ENCODE data around the gene TLE3. TPM values are rescaled to one million over a fixed set of nuclear protein-coding genes. Genes with fewer than 3 reads are reported as not detected.

The TLE3 gene
- total and polyA plus RNA-seq, 2 donors (not counting 1 experiment from before 2014, with no cell fraction given) = 14.6 to 16.5 TPM

DNA sequence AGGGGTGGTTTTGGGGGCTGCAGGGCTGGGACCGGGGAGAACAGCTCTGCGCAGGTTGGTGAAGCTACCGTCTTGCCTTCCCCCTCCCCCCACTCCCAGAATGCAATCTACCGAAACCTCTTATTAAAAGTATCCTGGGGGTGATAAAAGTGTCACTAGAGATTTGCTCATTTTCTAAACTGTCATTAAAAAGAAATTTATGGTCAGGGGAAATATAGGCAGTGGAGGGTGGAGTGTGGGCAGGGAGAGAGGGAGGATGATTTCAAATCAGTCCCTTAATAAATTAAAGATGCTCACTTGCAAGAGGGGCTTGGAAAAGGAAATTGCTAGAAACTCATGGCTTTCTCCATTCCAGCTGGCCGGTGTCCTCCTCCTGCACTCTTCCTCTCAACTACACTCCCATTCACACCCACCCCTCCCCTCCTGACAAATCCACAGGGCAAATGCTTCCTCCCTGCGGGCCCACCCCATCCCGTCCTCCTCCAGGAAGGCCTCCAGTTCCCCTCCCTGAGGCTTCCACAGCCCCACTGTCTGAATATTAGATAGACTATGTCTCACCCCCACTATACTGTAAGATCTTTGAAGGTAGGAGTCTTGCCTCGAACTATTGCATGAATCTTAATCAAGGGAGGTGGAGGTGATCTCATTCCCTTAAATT, 83.9 kb downstream of the TLE3 start:
- peaks cover 18% of the 10 kb centered on the region for H3K27me3 ChIP-seq (ENCODE audit: control insufficient read depth, insufficient read depth, low read length)
- no peak overlapping the region for H3K9ac ChIP-seq (ENCODE audit: insufficient read depth, low read length)
- H3K79me2 ChIP-seq (ENCODE audit: control insufficient read depth, insufficient read depth, low read length) = no peaks in the 10 kb centered on the region
- no peak for TF ChIP-seq EZH2 (IDR thresholded peaks at IDR 0.05; ENCODE audit: low read length, missing control alignments)
- TF ChIP-seq, protein P1, sequence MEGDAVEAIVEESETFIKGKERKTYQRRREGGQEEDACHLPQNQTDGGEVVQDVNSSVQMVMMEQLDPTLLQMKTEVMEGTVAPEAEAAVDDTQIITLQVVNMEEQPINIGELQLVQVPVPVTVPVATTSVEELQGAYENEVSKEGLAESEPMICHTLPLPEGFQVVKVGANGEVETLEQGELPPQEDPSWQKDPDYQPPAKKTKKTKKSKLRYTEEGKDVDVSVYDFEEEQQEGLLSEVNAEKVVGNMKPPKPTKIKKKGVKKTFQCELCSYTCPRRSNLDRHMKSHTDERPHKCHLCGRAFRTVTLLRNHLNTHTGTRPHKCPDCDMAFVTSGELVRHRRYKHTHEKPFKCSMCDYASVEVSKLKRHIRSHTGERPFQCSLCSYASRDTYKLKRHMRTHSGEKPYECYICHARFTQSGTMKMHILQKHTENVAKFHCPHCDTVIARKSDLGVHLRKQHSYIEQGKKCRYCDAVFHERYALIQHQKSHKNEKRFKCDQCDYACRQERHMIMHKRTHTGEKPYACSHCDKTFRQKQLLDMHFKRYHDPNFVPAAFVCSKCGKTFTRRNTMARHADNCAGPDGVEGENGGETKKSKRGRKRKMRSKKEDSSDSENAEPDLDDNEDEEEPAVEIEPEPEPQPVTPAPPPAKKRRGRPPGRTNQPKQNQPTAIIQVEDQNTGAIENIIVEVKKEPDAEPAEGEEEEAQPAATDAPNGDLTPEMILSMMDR (conservative IDR thresholded peaks at IDR 0.05 in 1 of 2, IDR thresholded peaks at IDR 0.05 in 1 of 2; ENCODE audit: low read depth in 1 of 2, low read length in 2 of 2) = no peak
- no peaks in the 10 kb centered on the region for H4K20me1 ChIP-seq (ENCODE audit: control insufficient read depth, extremely low read depth, insufficient read depth, low read length)
- H3K36me3 ChIP-seq (ENCODE audit: control insufficient read depth, insufficient read depth, low read length) = no peaks in the 10 kb centered on the region
- no peaks in the 10 kb centered on the region for H3K9me3 ChIP-seq (ENCODE audit: control insufficient read depth, insufficient read depth, low read depth, low read length)
- no peak for DNase-seq (ENCODE audit: low read depth in 2 of 2)
- H3K4me2 ChIP-seq (ENCODE audit: extremely low read depth, insufficient read depth, low read length) = no peak overlapping the region
- no peak overlapping the region for H2AFZ ChIP-seq (ENCODE audit: low read length)
- no peak overlapping the region for H3K4me3 ChIP-seq (replicated peaks in 1 of 4; ENCODE audit: control extremely low read depth in 1 of 4, insufficient read depth in 1 of 4, low read depth in 3 of 4, low read length in 4 of 4)
- H3K4me1 ChIP-seq (ENCODE audit: control insufficient read depth, extremely low read depth, insufficient read depth, low read length) = no peaks in the 10 kb centered on the region
- no peak overlapping the region for H3K27ac ChIP-seq (ENCODE audit: insufficient read depth, low read length)

DNA sequence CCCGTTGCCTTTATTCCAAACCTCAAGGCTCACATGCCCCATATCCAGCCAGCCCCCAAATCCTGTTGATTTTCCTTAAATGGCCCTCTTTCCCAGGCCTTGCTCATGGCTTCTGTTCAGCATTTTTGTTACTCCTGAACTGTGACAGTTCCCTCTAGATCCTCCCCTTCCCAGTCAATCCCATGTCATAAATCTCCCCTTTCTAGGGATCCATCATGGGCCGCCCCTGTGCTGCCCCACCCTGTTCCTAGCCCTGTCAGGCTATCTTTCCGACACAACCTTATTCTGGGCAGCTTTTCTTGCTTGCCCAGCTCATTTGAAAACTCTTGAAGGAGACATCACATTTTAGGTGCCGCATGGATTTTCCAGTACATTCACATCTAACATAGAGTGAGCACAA, 84.8 kb downstream of the TLE3 start:
- Histone ChIP-seq H3K27ac (ENCODE audit: insufficient read depth, low read length) (no peak overlapping the region), H3K27me3 (ENCODE audit: control insufficient read depth, insufficient read depth, low read length) (peaks cover 19% of the 10 kb centered on the region), H3K9ac (ENCODE audit: insufficient read depth, low read length) (no peak overlapping the region), H3K36me3 (ENCODE audit: control insufficient read depth, insufficient read depth, low read length) (no peaks in the 10 kb centered on the region), H2AFZ (ENCODE audit: low read length) (no peak overlapping the region), H3K4me2 (ENCODE audit: extremely low read depth, insufficient read depth, low read length) (no peak overlapping the region), H4K20me1 (ENCODE audit: control insufficient read depth, extremely low read depth, insufficient read depth, low read length) (no peaks in the 10 kb centered on the region), H3K9me3 (ENCODE audit: control insufficient read depth, insufficient read depth, low read depth, low read length) (no peaks in the 10 kb centered on the region), H3K4me1 (ENCODE audit: control insufficient read depth, extremely low read depth, insufficient read depth, low read length) (no peaks in the 10 kb centered on the region), H3K4me3 (replicated peaks in 1 of 4; ENCODE audit: control extremely low read depth in 1 of 4, insufficient read depth in 1 of 4, low read depth in 3 of 4, low read length in 4 of 4) (no peak overlapping the region), H3K79me2 (ENCODE audit: control insufficient read depth, insufficient read depth, low read length) (no peaks in the 10 kb centered on the region)
- TF ChIP-seq EZH2 (IDR thresholded peaks at IDR 0.05; ENCODE audit: low read length, missing control alignments) = no peak
- TF ChIP-seq, protein P1 (conservative IDR thresholded peaks at IDR 0.05 in 1 of 2, IDR thresholded peaks at IDR 0.05 in 1 of 2; ENCODE audit: low read depth in 1 of 2, low read length in 2 of 2) = no peak
- DNase-seq (ENCODE audit: low read depth in 2 of 2) = no peak

GRCh38 chr15:70008697-70009290, 88.9 kb downstream of the TLE3 start:
- Histone ChIP-seq H2AFZ (ENCODE audit: low read length) (no peak overlapping the region), H3K4me1 (ENCODE audit: control insufficient read depth, extremely low read depth, insufficient read depth, low read length) (no peaks in the 10 kb centered on the region), H4K20me1 (ENCODE audit: control insufficient read depth, extremely low read depth, insufficient read depth, low read length) (no peaks in the 10 kb centered on the region), H3K36me3 (ENCODE audit: control insufficient read depth, insufficient read depth, low read length) (no peaks in the 10 kb centered on the region), H3K4me2 (ENCODE audit: extremely low read depth, insufficient read depth, low read length) (no peak overlapping the region), H3K27ac (ENCODE audit: insufficient read depth, low read length) (no peak overlapping the region), H3K27me3 (ENCODE audit: control insufficient read depth, insufficient read depth, low read length) (peaks cover 17% of the 10 kb centered on the region), H3K9ac (ENCODE audit: insufficient read depth, low read length) (no peak overlapping the region), H3K79me2 (ENCODE audit: control insufficient read depth, insufficient read depth, low read length) (no peaks in the 10 kb centered on the region), H3K4me3 (replicated peaks in 1 of 4; ENCODE audit: control extremely low read depth in 1 of 4, insufficient read depth in 1 of 4, low read depth in 3 of 4, low read length in 4 of 4) (no peak overlapping the region), H3K9me3 (ENCODE audit: control insufficient read depth, insufficient read depth, low read depth, low read length) (no peaks in the 10 kb centered on the region)
- TF ChIP-seq, protein P1 (conservative IDR thresholded peaks at IDR 0.05 in 1 of 2, IDR thresholded peaks at IDR 0.05 in 1 of 2; ENCODE audit: low read depth in 1 of 2, low read length in 2 of 2) = no peak
- TF ChIP-seq EZH2 (IDR thresholded peaks at IDR 0.05; ENCODE audit: low read length, missing control alignments) = no peak
- no peak for DNase-seq (ENCODE audit: low read depth in 2 of 2)

Data from fibroblast of lung (primary cell).